ENCODE results near the gene KLHL14.

DNA sequence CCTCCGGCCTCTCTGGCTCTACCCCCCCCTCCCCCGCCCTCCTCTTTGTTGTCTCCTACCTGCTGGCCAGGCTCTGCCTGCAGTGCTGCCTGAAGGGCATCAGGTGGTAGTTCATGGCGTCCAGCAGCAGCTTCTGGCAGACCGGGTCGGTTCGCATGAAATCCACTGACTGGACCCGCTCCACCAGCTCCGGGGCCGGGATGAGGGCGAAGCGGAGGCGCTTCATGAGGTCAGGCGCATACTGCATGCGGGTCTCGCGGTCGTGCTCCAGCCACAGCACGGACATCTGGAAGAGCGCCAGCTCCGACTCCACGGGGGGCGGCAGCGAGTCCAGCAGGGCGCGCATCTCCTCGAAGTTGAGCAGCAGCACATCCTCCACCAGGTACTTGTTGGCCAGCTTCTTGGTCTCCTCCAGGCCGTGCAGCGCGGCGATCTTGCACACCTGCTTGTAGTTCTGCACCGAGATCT lies 3.2 kb downstream of the KLHL14 start:
- TF ChIP-seq SIN3A (IDR thresholded peaks at IDR 0.05; ENCODE audit: borderline replicate concordance, insufficient read depth, low read length) (no peak), POLR2AphosphoS5 (IDR thresholded peaks at IDR 0.05; ENCODE audit: low read depth, low read length) (no peak), TAF1 (IDR thresholded peaks at IDR 0.05; ENCODE audit: borderline replicate concordance, insufficient read depth, low read length) (no peak)

All from PFSK-1 (cell line).